ENCODE data around the gene ATG10.

- TF ChIP-seq ZSCAN18 (CRISPR knock-in tag; IDR thresholded peaks at IDR 0.05) = no peak
- TF ChIP-seq USF2 (CRISPR knock-in tag; IDR thresholded peaks at IDR 0.05) = no peak
- TF ChIP-seq OVOL2 (CRISPR knock-in tag; IDR thresholded peaks at IDR 0.05; ENCODE audit: borderline replicate concordance) = no peak
- TF ChIP-seq E2F1 (CRISPR knock-in tag; IDR thresholded peaks at IDR 0.05) = no peak
- TF ChIP-seq TCF7 (CRISPR knock-in tag; IDR thresholded peaks at IDR 0.05; ENCODE audit: low read depth) = no peak
- TF ChIP-seq ATF3 (CRISPR knock-in tag; conservative IDR thresholded peaks at IDR 0.05) = no peak
- TF ChIP-seq MAX (CRISPR knock-in tag; IDR thresholded peaks at IDR 0.05) = no peak
- no peak for TF ChIP-seq NR1H2 (CRISPR knock-in tag; IDR thresholded peaks at IDR 0.05)
- no peak for TF ChIP-seq CTCF (IDR thresholded peaks at IDR 0.05)
- no peak for TF ChIP-seq SP1 (CRISPR knock-in tag; conservative IDR thresholded peaks at IDR 0.05)
- no peak for TF ChIP-seq TEAD4 (CRISPR knock-in tag; IDR thresholded peaks at IDR 0.05)
- no peak for TF ChIP-seq RORB (CRISPR knock-in tag; IDR thresholded peaks at IDR 0.05)
- TF ChIP-seq ZNF512 (CRISPR knock-in tag; IDR thresholded peaks at IDR 0.05; ENCODE audit: borderline replicate concordance) = no peak
- TF ChIP-seq NR2C2 (CRISPR knock-in tag; IDR thresholded peaks at IDR 0.05) = no peak
These were observed 318.2 kb downstream of the ATG10 start for GRCh38 chr5:82290005-82290404.

Measured in WTC11 (cell line).